DMS153 treated with DMSO at 0.1 percent for 48 hours (cell line): Measurements from ENCODE around the gene NSMF.

Experiments used
- DNase-seq: peaks from one replicate; lab custom pipeline; 2025; ENCODE audit not compliant: unreplicated experiment; lab: John Stamatoyannopoulos, UW

The NSMF gene, protein sequence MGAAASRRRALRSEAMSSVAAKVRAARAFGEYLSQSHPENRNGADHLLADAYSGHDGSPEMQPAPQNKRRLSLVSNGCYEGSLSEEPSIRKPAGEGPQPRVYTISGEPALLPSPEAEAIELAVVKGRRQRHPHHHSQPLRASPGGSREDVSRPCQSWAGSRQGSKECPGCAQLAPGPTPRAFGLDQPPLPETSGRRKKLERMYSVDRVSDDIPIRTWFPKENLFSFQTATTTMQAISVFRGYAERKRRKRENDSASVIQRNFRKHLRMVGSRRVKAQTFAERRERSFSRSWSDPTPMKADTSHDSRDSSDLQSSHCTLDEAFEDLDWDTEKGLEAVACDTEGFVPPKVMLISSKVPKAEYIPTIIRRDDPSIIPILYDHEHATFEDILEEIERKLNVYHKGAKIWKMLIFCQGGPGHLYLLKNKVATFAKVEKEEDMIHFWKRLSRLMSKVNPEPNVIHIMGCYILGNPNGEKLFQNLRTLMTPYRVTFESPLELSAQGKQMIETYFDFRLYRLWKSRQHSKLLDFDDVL

GRCh38 chr9:137459152-137459600, at the start of gene NSMF:
Gene NSMF, minus strand, starts transcription at chr9:137459334. Its CDS starts 232 bp downstream, at chr9:137459102.
- peak; percentile 87 for DNase-seq

GRCh38 chr9:137506702-137507171, 47.6 kb upstream of the NSMF start:
- no peak for DNase-seq

DNA sequence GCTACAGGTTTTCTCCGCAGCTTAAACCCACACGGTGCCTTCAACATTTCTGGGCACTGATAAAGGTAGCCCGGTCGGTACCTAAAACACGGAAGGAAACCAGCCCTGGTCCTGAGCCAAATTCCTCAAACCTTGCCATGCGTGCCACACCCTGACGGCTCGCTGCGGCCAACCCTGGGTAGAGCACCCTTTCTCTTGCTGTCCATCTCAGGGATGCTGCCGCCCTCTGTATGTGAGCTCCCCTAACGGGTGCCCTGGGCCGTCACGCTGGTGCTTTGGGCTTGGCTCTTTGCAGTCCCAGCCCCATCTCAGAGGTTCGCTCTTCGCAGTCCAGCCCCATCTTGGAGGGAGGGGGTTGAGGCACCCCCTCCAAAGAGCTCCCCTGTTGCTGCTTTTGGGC, 47.1 kb upstream of the NSMF start:
- DNase-seq: peak; percentile 8

- no peak for DNase-seq
Observed at GRCh38 chr9:137505421-137506140, 46.4 kb upstream of the NSMF start.

DNA sequence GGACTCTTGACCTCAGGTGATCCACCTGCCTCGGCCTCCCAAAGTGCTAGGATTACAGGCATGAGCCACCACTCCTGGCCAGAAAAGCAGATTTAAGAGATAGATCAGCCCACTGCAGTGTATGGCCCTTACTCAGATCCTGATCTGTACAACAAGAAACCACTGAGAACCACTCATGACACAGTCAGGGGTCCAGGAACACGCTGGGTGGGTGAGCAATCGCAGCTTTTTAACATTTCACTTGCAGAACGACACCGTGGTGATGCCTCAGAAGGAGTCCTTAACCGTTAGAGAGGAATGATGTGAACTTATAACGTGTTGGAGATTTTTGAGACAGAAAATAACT, 45.3 kb upstream of the NSMF start:
- DNase-seq: no peak

DNA sequence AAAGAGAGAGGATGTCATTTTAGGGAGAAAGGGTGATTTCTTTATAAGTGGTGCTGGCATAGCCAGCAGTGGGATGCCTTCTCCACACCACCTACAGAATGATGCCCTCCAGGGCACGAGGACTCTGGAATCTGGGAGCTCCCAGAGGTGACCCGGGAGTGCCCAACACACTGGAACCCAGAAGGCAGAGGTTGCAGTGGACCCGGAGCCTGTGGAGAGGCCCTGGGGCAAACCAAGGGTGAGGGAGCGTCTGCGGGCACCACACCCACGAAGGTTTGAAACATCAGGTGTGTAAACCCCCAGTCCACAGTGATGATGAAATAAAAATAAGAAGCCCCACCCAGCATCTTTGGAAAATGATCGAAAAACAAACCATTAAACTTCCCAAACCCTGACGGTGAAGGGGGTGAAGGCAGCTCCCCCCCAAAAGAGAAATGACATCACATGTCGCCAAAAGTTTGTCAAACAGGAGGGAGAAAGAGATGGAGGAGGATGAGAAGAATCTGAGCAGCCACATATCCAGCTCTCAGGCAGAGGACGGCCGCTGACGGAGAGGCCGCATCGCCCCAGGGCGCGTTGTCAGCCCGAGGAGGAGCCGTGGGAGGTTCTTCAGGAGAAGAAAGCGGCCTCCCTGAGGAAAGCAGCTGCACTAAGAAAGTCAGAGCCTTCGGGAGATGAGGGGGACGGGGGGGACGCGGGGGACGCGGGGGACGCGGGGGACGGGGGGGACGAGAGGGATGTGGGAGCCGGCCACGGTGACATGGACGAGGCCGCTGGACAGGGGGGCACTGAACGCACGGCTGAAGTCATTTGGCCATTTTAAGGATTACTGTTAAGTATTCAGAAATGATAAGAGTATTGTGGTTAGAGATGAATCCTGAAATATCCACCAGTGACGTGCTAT, 43.1 kb upstream of the NSMF start:
- DNase-seq: no peak

DNA sequence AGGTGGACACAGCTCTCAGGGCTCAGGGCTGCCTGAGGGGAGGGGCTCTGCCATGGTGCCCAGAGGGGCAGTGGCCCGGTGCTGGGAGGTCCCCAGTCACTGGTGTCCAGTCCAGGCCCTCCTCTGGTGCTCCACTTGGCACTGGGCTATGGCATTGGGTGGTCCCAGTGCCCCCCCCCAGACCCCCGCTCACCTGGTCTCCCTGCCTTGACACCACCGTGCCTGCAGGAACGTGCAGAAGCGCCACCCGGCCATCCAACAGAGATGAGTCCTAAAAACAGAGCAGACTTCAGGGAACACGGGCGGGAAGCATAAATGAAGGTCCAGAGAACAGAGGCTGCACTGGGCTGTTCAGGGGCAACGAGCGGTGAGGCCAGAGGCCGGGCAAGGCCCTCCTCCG, 42.3 kb upstream of the NSMF start:
- no peak for DNase-seq

DNA sequence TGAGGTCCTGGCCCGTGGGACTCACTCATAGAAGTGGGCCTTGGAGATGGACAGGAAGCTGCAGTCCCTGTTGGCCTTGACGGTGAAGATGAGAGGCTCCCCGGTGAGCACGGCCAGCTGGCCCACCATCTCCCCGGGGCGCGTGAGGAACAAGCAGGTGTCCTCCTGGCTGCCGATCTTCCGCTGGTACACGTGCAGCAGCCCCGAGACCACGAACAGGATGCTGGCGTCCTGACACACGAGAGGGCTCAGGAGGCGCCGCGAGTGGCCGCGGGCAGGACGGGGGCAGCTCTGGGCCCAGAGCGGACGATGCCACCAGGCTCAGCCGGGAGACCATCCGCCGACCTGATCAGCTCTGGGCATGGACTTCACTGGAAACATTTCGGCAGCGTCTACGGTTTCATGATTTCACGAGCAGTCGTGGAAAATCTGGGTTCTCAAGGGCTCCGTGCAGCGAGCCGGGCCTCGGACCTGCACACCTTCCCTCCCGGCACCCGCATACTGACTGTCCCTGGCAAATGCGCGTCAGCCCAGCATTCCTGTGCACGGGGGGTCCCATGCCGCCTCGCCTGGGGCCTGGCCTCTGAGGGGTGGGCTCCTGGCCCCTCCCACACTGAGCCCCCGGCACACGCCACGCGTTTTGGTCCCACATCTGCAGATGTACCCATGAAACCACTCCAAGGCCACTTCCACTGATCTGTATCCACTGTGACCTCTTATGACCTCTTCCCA, 41.7 kb upstream of the NSMF start:
- no peak for DNase-seq

DNA sequence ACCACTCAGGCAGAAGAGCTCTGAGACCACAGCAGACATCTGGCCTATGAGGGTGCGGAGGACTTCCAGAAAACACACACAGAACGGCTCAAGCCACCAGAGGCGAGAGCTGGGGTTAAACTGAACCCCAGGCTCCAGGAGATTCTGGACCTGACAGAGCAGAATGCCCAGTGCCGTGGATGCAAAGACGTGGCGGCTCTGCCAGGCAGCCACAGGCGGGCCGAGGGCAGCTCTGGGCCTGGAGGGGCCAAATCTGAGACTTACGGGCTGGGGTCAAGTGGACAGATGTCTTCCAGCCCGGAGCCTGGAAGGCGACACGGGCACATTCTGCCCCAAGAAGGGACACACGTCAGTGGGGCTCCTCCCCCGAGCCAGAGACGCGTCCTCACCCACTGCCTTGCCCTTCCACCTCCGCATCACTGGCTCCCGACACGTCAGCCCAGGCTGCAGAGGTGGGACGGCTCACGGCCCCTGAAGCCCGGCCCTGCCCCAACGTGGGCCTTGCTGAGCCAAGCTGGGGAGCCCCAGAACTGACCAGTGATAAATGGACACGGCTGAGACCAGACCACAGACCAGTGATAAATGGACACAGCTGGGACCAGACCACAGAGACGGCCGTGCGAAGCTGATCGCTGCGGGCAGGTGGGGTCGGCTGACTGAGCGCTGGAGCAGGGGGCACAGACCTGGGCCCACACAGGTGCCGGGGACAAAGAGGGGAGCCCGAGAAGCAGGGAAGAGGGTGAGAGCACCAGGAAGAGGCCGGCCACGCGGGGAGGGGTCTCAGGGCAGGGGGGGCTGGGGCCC, 40.9 kb upstream of the NSMF start:
- DNase-seq: no peak

DNA sequence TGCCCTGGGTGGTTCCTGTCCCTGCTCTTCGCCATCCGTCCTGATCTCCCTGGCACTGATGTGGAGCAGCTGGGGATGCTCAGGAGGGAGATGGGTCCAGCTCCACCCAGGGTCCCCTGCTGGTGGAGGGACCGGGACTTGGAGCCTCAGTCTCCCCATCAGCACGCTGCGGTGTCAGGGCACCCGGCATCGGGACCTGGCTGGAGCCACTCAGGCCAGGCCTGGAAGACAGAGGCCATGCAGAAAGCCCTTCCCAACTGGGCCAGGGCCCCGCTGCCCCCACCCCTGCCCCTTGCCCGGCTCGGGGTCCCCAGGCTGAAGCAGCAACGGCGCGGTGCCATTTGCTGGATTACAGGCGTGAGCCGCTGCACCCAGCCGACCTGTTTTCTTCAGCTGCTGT, 40.3 kb upstream of the NSMF start:
- DNase-seq: no peak

- DNase-seq: no peak
Observed at GRCh38 chr9:137498720-137499150, 39.6 kb upstream of the NSMF start.

GRCh38 chr9:137497921-137498719, 39.0 kb upstream of the NSMF start:
- DNase-seq: no peak

- no peak for DNase-seq
Observed at GRCh38 chr9:137496601-137497375, 37.7 kb upstream of the NSMF start.

GRCh38 chr9:137494550-137495351, 35.6 kb upstream of the NSMF start:
- no peak for DNase-seq

- DNase-seq: no peak
Observed at GRCh38 chr9:137494104-137494544, 35.0 kb upstream of the NSMF start.

DNA sequence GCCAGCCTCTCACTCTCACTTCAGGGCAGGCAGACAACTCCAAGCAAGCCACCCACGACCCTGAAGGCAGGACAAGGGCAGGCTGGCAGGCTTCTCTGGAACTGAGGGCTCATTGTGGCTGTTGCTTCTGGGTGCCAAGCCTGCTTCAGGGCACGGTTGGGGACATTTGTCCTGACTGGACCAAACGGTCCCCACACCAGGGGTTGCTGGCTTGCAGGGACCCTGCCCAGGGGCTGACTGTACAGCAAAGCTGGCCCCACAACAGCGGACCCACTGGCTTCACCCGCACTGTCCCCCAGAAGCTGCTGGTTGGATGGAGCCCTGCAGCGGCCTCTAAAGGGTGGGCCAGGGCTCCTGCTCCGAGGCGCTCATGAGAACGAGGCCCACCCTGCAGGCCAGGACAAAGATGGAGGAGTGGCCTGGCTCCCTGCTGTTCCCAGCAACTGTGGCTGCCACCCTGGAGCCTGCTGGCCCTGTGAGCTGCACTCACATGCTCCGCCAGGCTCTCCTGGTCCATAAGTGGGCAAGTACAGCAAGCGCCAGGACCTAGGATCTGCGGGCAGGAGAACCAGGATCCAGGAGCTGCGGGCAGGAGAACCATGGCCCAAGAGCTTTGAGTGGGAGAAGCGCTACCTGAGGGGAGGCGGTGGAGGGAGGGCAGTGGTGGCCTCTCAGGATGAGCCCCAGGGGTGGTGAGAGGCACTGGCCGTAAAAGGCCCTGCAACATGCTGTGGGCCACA, 34.4 kb upstream of the NSMF start:
- no peak for DNase-seq
